Activated CD4-positive, alpha-beta T cell treated with anti-CD3 and anti-CD28 coated beads, Interleukin-2, Interleukin-4, amounts not matched to agents 100 ng/mL and 50 ng/mL, durations not matched to agents 16 hours and 8 hours (primary cell): Measurements from ENCODE around the gene ARHGEF16.
A peak's percentile ranks its signal among the peaks of the same experiment; 100 is the strongest.

Experiments
- DNase-seq: peaks from one replicate; pipeline ENCODE4 v3.0.0-alpha.2; 2020; ENCODE audit warnings: low spot score

Gene ARHGEF16

DNA sequence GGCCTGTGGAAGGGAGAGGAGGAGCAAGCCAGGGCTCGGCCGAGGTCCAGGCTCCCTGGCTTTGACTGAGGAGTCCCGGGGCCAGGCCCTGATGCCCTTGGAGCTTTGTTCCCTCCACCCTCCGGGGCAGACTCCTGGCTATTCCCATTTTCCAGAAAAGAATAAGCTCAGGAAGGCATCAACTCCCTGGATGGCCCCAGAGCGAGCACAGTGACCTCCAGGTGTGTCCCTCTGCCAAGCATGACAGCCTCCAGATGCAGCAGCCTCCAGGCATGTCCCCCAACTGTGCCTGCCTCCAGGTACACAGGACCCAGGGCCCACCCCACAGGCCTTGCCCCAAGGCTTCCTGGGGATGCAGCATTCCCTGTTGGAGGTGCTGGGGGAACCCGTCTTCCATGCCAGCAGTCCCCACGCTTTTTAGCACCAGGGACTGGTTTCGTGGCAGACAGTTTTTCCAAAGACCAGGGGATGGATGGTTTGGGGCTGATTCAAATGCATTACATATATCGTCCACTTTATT lies 15.7 kb upstream of the ARHGEF16 start:
- no peak for DNase-seq

DNA sequence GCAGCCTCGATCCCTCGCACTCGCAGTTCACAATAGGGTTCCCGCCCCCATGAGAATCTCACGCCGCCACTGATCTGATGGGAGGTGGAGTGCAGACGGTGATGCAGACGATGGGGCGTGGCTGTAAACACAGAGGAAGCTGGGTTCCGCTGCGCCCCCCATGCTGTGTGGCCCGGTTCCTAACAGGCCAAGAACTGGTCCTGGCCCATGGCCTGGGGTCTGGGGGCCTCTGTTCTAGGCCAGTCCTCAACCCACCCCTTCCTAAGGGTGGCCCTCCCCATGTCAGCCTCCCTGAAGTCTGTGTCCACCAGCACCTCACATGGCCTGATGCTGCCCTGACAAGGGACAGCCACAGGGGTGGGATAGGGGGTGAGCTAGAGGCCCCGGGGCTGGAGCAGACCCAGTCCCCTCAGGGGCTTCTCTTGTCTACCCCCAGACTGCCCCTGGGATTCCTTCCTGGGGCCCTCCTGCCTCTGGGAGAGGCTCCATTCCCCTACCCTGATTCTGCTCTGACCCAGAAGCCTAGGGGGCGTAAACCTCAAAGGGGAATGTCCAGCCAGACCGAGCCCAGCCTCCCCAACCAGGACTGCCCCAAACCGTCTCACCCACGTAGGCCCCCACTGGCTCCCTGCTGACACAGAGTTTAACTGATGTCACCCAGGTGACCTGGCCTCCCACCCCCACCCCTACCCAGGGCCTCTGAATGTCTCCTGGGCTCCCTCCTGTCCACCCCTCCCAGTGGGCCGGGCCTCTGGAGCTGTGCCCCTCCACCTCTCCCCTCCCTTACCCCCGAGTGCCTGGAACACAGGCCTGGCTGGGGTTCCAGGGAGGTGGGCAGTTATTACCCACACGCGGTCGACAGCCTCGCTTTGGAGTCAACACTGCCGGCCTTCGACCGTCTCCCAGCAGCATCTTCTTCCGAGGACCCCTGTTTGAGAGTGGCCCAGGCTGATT lies 14.8 kb upstream of the ARHGEF16 start:
- no peak for DNase-seq

DNA sequence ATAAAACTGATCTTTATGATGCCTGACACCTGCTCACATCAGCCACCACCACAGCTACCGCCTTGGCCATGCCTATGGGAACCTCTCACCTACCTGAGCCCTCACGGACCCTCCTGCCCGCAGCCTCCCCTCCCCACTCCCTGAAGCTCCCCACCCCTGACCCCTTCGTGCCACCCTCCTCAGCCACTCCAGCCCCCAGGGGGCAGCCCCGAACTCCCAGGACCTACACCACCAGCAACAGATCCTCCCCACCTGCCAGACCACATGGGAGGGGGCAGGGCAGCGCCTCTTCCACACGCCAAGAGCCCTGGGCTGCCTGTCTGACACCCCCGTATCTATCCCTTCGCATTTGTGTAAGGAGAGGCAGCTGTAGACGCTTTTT lies 14.2 kb upstream of the ARHGEF16 start:
- no peak for DNase-seq

DNA sequence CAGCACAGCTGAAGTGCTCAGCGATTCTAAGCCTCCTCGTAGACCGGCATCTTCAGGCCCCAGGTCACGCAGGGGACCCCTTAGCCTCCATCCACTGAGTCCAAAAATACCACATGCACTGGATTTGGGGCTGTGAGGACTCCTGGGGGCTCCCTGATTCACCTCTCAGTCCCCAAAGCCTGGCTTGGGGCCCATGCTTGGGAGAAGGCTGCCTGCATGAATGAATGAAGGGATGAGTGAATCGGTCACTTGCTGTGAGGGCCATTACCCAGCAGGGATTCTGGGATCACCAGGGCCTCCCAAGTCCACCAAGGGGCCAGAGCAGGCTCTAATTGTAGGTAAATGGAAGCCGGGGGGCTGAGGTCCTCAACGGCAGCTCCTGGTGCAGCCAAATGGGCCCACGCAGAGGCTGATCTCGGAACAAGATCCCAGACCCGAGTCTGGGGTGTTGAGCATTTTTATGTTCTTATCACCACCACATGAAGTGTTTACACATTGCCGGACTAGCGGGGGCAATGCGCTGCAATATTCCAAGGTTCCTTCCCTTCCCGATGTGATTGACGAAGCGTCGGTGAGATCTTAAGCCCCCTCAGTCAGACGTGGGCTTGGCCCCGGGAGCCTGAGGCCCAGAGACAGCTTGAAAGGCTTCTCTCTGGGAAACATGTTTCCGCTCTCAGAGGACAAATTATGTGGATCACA lies 13.6 kb upstream of the ARHGEF16 start:
- DNase-seq = no peak

DNA sequence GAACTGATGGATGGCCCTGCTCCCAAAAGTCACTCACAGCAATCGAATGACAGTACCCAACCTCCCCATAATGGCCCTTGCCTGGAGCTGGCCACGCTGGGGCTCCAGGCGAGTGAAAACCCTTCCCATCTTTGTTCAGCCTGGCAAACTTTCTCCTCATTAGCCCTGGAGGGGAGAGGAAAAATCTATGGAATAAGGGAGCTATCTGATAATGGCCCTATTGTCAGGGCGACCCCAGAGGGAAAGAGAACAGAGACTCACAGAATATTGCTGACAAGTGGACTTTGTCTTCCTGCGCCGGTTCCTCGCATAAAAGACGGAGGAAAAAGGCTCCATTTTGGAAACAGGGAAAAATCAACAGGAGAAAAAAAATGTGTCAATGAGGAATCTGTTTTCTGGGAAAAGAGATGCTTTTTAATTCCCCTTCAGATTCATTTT lies 13.0 kb upstream of the ARHGEF16 start:
- no peak for DNase-seq

DNA sequence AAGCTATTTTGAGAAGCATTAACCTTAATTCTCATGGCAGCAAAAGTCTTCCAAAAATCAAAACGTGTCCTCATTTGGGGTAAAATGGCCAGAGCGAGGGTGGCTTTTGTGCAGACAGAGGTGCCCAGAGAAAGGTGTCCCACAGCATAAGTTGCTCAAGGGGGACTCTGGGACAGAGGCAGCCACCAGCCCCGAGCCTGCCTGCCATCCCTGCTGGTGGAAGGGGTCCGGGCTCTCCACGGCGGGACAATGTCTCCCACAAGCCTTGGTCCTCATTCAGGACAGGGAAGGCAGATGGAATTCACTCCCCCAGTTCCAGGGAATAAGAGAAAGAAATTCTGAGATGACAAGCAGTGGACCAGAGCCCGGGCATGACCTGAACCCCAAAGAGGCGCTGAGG lies 12.6 kb upstream of the ARHGEF16 start:
- no peak for DNase-seq

DNA sequence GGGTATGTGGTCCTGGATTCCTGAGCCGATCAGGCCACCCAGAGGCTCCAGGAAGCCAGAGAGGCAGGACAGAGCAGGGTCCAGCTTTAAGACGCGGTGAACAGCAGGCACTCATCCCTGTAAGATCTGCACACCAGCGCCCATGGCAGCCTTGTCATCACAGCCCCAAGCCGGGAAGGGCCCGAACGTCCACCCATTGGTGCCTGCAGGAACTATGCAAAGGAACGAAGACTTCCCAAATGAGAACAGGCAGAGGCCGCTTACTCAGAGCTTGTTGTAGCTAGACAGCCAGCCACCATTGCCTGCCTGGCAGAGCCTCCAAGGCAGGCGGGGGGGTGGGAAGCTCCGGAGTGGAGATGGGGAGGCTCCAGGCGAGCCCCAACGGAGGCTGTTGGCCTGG lies 12.1 kb upstream of the ARHGEF16 start:
- no peak for DNase-seq

DNA sequence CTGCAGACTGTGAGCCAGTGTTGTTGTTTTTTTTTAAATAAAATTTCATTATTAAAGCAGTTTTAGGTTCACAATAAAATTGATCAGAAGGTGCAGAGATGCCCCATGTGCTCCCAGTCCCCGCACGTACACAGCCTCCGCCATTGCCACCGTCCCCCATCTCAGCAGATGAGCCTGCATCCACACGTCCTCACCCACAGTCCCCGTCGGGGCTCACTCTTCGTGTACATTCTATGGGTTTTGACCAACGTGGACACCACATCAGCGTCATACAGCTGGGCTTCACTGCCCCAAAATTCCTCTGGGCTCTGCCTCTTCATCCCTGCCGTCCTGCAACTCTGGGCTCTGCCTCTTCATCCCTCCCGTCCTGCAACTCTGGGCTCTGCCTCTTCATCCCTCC lies 11.6 kb upstream of the ARHGEF16 start:
- DNase-seq = no peak

DNA sequence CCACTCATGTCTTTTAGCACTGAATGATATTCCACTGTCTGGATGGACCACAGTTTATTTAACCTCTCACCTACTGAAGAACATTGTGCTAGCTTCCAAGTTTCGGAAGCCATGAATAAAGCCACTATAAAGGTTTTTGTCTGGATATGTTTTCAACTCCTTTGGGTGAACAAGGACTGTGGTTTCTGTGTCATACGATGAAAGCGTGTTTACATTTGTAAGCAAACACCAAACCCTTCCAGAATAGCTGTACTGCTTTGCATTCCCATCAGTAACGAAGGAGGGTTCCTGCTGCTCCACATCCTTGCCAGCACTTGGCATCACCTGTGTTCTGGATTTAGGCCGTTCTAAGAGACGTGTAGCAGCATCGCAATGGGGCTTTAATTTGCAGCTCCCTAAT lies 10.7 kb upstream of the ARHGEF16 start:
- no peak for DNase-seq

DNA sequence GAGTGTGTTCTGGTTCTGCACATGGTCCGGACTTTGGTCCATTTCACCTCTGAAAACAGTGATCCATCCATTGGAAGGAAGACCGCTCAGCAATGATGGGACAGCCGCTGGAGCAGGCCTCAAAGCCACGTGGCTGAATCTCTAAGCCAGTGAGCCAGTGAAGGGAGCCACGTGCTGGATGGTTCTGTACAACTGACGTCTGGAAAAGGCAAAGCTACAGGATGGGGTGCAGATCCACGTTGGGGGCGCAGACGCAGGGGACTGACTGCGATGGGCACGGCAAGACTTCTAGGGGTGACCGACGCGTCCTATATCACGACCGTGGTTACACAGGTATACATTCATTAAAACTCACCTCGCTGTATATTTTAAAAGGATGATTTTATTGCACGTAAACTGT lies 10.2 kb upstream of the ARHGEF16 start:
- no peak for DNase-seq

DNA sequence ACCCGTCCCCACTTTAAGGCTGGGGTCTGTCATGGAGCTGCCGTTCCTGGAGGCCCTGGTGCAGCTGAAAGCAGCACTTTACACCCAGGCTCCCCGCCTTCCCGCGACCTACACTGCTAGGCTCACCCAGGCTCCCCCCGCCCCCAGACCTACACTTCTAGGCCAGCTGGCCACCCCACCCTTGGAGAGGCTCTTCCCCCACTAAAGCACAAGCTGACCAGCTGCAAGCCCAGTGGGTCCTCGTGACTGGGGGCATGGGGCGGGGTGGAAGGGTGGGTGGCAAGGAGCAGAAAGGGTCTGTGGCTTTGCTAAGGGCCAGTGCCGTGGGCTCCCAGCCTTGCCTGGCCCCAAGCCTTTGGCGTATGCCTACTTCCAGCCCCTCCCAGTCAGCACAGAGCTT lies 9.7 kb upstream of the ARHGEF16 start:
- no peak for DNase-seq

DNA sequence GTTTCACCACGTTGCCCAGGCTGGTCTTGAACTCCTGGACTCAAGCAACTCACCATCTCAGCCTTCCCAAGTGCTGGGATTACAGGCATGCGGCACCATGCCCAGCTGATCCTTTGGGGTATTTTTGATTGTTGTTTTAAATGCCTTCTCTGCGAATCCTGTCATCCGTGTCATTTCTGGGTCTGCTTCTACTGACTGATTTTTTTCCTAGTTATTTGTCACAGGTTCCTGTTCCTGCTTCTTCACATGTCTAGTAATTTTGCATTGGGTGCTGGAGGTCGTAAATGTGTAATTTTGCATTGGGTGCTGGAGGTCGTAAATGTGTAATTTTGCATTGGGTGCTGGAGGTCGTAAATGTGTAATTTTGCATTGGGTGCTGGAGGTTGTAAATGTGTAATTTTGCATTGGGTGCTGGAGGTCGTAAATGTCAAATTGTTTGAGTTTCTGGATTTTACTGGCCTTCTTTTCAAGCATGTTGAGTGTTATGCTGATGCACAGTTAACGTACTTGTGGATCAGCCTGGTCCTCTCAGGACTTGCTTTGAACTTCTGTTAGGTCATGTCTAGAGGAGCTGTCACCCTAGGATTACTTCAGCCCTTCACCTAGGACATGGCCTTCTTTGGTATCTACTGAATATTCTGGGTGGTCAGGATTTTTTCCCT lies 4.1 kb upstream of the ARHGEF16 start:
- DNase-seq = no peak

DNA sequence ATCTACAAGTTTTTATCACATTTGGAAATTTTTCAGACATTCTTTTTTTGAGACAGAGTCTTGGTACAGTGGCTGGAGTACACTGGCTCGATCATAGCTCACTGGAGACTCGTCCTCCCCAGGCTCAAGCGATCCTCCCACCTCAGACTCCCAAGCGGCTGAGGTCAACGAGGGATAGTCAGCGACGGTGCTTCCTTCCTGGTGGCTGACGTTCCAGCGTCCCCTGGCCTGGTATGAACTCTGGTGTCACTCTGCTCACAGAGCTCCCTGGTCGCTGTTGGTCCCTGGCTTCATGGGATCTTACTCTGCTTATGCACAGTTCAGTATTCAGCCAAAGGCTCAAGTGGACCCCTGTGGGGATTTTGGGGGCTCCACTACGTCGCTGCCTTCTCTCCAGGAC lies 3.5 kb upstream of the ARHGEF16 start:
- no peak for DNase-seq

DNA sequence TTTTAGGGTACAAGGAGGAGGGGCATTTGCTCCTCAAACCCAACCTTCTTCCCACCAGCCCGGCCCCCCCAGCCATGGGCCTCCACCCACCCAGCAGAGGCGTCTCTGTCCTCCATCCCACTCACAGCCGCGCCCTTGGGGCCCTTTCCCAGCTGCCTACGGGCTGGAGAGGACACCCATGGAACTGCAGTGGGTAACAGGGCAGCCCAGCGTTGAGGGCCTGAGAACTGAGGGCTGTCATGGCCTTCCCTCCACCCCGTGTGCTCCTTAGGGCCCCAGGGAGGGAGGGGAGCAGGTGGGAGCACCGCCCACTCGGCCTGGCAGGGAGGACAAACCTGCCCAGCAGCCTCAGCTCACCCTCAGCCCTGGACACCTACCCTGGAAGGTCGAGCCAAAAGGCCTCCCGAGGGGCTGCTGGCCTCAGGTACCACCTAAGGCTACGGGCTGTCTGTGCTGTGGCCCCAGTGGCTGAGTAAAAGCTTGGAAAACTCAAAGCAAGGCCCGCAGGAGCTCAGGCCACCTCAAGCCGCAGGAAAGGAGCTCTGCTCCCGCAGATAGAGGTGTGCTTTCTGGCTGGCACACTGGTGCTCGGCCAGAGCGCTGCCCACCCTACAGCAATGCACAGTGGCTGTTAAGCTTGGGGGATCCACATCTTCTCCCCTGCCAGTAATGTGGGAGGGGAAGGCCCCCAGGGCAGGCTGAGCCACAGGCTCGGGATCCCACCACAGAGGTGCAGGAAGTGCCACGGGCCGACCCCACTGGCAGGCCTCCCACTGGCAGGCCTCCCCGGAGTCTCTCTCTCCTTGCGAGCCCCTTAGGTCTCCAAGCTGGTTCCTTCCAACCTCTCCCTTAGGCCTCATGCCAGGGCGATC lies 2.2 kb upstream of the ARHGEF16 start:
- no peak for DNase-seq

DNA sequence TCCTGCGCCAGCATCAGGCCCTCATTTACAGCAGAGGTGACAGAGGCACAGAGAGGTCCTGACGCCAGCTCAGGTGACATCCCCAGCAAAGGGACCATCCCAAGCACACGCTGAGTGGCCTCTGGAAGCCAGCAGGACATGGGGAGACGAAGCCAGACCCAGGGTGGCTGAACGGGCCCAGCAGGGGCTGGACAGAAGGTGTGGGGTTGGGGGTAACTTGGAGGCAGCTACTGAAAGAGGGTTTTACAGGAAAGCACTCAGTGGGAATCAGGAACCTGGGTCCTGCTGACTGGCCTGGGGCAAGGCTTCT lies 1.6 kb upstream of the ARHGEF16 start:
- no peak for DNase-seq

DNA sequence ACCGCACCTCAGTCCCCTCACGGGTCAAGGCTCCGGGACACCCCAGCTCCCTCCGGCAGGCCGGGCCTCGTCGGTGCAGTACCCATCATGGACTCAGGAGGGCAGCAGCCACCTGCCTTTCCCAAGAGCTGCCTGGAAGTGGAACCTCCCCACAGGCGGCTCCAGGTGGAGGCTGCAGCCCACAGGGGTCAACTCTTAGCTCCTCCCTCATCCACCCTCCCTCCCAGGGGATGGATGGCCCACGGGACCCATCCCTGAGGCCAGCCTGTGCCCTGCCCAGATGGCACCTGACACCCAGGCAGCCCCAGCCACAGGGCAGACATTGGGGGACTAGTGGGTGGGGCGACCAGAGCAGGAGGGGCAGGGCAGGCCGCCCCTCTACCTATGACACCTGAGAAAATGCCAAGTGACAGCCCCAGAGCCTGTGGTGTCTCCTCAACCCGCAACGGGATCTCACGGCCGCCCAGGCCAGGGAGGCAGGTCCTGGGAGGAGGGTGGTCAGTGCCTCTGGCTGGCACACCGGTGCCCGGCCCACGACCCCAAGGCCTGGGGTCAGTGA lies 1.2 kb upstream of the ARHGEF16 start:
- DNase-seq = peak; percentile 71

DNA sequence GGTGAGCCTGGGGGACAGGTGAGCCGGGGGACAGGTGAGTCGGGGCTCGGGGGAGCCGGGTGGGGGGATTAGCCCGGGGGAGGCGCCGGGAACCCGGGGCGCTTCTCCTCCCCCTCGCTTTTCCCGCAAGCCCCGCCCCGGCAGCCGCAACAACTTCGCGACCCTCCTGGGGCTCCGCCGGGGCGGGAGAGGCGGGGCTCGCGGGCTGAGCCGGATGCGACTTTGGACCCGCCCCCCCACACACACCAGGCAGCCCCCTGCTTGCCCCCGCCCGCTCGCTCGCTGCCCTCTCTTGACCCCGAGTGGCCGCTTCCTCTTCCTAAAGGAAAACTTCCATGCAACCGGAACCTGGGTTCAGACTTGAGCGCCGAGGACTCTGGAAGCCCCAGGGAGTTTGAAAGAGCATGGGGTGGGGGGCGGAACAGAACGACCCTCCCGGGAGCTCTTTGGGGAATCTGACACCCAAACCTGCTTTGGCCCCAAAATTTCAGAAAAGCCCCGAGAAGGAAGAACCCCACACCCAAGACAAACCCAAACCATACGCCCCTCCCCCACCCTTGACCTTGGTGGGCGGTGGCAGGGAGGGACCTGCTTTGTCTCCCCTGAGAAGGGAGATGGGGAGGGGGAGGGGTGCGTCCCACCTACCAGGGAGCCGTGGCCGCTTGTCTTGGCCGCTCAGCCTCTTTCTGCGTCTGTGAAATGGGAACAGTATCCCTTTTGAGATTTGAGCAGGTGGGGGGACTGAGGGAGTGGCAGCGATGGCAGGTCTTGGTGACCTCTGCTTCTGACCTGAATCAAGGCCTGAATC lies 550 bp downstream of the ARHGEF16 start:
- no peak for DNase-seq

DNA sequence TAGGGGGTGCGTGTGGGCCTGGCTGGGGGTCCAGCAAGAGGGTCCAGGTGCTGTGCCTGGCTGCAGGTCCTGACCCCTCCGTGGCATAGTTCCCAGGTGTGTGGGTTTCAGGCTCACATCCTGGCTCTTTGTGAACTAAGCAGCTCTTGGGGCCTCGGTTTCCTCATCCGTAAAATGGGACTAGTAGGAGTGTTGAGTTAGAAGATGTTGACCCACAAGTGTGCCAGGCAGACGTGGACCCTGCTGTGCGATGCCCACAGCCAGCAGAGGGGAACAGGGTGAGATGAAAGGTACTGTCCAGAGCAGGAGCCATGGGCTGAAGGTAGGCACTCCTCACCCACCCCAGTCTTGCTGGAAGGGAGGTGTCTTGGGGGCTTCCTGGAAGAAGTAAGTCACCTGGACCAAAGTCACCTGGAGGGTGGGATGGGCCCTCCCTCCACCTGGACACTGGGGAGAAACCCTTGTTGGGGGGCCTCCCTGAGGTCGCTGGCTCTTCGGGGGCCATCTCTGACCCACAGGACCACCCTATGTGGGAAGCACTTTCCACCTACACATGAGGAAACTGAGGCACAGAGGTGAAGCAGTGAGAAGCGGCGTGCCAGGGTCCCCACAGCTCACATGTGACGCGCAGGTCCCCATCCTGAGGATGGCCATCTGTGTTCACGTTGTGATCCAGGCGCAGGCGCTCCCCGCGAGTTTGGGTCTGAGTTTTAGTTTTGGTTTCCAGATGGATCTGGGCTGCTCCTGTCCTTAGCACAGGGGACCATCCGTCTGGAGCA lies 1.4 kb downstream of the ARHGEF16 start:
- DNase-seq = no peak

DNA sequence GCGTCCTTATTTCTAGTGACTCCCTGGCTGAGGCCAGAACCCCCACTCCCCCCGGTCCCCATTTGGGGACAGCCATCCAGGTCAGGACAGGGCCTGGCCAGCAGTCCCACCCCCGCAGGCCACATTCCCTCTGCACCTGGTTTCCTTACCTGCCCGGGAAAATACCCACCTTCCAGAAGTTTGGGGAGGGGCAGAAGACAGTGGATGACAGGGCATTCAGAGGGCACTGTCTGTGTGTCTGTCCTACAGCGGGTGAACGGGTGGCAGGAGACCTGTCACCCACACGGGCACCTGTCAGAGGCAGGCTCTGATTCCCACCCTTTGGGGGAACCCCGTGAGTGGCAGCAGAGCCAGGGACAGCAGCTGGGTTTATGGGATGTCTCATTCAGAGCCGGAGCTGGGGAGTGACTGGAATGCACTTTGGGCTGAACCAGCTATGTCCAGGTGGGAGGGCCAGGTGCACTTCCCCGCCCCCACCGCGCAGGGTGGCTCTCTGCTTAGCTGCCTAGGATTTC lies 2.0 kb downstream of the ARHGEF16 start:
- DNase-seq = no peak
